ENCODE results near the gene CTSG. TPM values are rescaled to one million over a fixed set of nuclear protein-coding genes. Genes with fewer than 3 reads are reported as not detected.
"Not testable (repeated sequence)": the region's sequence is repeated elsewhere in the genome, so short reads cannot be mapped to it uniquely, and the experiment has no call there.

CTSG gene
- total RNA-seq, 1 donor from 2014 or later, result 0.55 TPM

DNA sequence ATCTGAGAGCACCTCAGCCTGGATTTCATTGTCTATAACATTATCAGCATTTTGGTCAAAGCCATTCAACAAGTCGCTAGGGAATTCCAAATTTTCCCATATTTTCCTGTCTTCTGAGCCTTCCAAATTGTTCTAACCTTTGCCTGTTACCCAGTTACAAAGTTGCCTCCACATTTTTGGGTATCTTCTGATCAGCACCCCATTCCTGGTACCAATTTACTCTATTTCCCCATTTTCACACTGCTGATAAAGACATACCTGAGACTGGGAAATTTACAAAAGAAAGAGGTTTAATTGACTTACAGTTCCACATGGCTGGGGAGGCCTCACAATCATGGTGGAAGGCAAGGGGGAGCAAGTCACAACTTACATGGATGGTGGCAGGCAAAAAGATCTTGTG, 27.0 kb downstream of the CTSG start:
- not testable (repeated sequence) for DNase-seq (ENCODE audit: low spot score); ATAC-seq

DNA sequence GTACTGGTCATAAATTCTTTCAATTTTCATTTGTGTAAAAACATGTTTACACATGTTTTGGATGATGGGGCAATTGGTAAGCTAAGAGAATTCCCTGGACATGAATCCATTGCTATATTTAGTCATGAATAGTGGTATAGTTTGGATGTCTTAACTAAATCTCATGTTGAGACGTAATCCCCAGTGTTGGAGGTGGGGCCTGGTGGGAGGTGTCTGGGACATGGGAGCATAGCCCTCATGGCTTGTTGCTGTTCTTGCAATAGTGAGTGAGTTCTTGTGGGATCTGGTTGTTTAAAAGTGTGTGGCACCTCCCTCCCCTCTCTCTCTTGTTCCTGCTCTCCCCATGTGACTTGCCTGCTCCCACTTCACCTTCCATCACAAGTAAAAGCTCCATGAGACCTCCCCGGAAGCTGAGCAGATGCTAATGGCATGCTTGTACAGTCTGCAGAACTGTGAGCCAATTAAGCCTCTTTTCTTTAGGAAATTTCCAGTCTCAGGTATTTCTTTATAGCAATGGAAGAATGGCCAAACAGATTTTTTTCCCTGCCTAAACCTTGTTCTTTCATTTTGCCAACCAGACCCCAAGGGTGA, 33.6 kb downstream of the CTSG start:
- DNase-seq (ENCODE audit: low spot score) (no peak), ATAC-seq (no peak)

DNA sequence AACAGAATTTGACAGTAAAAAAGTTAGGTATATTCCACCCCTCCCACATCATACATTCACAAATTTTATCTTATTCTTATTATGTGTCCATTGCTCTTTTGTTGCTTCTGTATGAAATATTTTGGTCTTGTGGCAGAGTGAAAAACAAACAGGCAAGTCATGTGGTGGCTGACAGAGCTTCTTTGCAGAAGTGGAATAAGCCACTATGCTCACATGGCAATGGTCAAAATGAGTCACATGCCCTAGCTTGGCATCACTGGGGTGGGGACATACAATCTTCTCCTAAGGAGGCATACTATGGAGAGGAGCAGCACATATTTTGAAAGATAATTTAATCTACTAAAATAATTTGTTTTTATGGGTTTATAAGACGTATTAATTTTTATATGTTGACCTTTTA, 40.3 kb downstream of the CTSG start:
- no peak for DNase-seq (ENCODE audit: low spot score)
- ATAC-seq, result no peak

DNA sequence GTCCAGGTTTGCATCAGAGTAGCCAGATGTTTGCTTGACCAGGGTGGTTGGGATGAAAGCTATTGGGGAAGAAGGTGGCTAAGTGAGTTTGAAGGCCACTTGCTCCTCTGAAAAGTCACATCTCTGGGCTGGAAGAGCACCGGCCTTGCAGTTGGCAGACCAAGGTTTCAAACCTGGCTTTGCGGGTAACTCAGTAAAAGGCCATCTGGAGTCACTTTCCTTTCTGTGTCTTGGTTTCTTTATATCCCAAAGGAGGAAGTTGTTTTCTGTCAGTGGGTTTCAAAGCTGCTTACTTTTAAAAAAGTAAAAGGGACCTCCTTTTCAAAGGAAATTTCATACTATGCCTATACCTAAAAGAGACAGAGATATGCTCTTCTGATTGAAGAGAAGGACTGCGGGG, 41.8 kb downstream of the CTSG start:
- no peak for ATAC-seq
- no peak for DNase-seq (ENCODE audit: low spot score)

DNA sequence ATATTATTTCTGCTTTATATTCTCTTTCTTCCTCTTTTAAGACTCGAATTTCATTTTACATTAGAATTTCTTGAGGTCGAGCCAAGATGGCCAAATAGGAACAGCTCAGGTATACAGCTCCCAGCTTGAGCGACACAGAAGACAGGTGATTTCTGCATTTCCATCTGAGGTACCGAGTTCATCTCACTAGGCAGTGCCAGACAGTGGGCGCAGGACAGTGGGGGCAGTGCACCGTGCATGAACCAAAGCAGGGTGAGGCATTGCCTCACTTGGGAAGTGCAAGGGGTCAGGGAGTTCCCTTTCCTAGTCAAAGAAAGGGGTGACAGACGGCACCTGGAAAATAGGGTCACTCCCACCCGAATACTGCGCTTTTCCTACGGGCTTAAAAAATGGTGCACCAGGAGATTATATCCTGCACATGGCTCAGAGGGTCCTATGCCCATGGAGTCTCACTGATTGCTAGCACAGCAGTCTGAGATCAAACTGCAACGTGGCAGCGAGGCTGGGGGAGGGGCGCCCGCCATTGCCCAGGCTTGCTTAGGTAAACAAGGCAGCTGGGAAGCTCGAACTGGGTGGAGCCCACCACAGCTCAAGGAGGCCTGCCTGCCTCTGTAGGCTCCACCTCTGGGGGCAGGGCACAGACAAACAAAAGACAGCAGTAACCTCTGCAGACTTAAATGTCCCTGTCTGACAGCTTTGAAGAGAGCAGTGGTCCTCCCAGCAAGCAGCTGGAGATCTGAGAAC, 50.0 kb downstream of the CTSG start:
- ATAC-seq, result not testable (repeated sequence)

More for the DNA sequence above, 50.0 kb downstream of the CTSG start:
- DNase-seq (ENCODE audit: low spot score), result not testable (repeated sequence)

Other genes starting within 250 kb of the CTSG start
- 5.5 TPM for gene ADCY4, start 241.2 kb downstream of the CTSG start, total RNA-seq
- gene RIPK3, start 236.3 kb downstream of the CTSG start, total RNA-seq, result 0.68 TPM
- 1.4 TPM for gene NFATC4, start 208.1 kb downstream of the CTSG start, total RNA-seq
- gene NYNRIN, start 177.2 kb downstream of the CTSG start, total RNA-seq, result 2.3 TPM
- 1.4 TPM for gene CBLN3, start 146.6 kb downstream of the CTSG start, total RNA-seq
- gene KHNYN, start 146.3 kb downstream of the CTSG start, total RNA-seq, result 29.3 TPM
- 32.4 TPM for gene SDR39U1, start 133.5 kb downstream of the CTSG start, total RNA-seq
- gene CMA1, start 68.0 kb downstream of the CTSG start, total RNA-seq, result not detected
- gene GZMH, start 33.4 kb upstream of the CTSG start, total RNA-seq, result 0.28 TPM
- 1.3 TPM for gene GZMB, start 57.9 kb upstream of the CTSG start, total RNA-seq

All from left lobe of liver (tissue), 2 donors.